Lower leg skin (tissue), 4 donors: ENCODE measurements around the gene MACROD1. TPM values are rescaled to one million over a fixed set of nuclear protein-coding genes. Genes with fewer than 3 reads are reported as not detected.

Experiments
- DNase-seq, 2 donors: peaks; one replicate each; pipeline ENCODE4 v3.0.0-alpha.2; 2019; ENCODE audit warnings: low spot score in 2 of 2
- H3K4me3 ChIP-seq: fragments of 200-600 bp; sonication (generic); 2 replicates; pipeline ENCODE4 v1.5.1; 2017; ENCODE audit warnings: mild to moderate bottlenecking, low read depth; ENCODE audit not compliant: poor library complexity, severe bottlenecking
- POLR2A ChIP-seq, 2 donors: fragments of 450-650 bp; IDR thresholded peaks; one replicate each; pipeline ENCODE4 v1.6.1; 2016 to 2017; ENCODE audit warnings: antibody characterized with exemption in 2 of 2, mild to moderate bottlenecking in 1 of 2, moderate library complexity in 1 of 2
- WGBS, 2 donors: methylation state at CpG; one replicate each; pipeline ENCODE4 v1.1.5; 2018; 5-methylcytosine and 5-hydroxymethylcytosine counted together
- intact Hi-C: fragments of 100-400 bp; cut with DNase I; formaldehyde crosslinking; loops from one replicate; pipeline ENCODE4 v1.15.0; 2023; ENCODE audit warnings: low total_unique reads
- total RNA-seq, 4 donors: library from RNA; depleted of rRNA; stranded (reverse); fragments of >200 nt; gene quantifications; one replicate each; pipeline ENCODE4 v1.1.0, GENCODE V29; 2016
- TF ChIP-seq, protein P1 (sequence below), 3 donors: fragments of 450-650 bp; IDR thresholded peaks; one replicate each; pipeline ENCODE4 v1.5.1; 2016; ENCODE audit warnings: antibody characterized with exemption in 3 of 3, mild to moderate bottlenecking in 3 of 3, moderate library complexity in 2 of 3

MACROD1 gene
- total RNA-seq, 4 donors from 2014 or later = 44.8 to 74.8 (median 55.6) TPM

DNA sequence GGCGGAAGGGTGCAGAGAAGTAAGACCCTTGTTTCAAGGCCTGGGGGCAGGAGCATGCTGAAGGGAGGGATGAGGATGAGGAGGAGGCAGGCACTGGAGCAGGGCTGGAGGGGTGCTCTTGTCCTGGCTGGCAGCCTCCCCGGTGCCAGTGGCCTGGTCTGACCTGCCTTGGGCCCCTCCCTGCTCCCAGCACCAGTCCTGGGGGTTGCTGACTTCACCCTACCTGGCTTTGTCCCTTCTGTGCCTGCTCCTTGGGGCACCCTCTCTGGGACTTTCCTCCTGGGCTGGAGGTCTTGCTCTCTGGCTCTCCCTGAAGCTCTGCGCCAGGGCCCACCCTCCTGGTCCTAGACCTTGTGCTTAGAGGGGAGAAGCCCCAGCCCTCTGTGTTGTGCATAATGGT, 134.9 kb downstream of the MACROD1 start:
- DNase-seq = no peak
- intact Hi-C loops = no loop called here
- no peak overlapping the region for H3K4me3 ChIP-seq
- WGBS, 2 donors = 84 to 100% methylated on average over 2 to 3 of the region's 3 CpGs
- TF ChIP-seq POLR2A (IDR thresholded peaks at IDR 0.05) = no peak

DNA sequence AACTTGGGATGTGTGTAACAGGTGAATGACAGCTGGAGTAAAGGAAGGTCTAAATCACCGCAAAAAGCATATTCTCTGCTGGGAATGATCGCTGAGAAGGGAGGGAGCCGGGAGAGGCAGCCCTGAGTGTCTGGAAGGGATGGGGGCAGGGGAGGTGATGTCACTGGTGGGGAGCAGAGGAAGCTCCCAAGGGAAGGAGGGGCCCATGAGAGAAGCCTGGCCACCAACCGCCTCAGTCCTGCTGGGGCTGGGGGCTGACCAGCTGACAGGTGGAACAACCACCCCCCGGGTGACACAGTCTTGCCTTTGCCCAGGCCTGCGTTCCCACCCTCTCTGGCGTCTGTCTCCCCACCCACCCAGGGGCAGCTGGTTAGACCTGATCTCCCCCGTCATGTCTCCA, 136.1 kb downstream of the MACROD1 start:
- no peak overlapping the region for H3K4me3 ChIP-seq
- TF ChIP-seq, protein P1, sequence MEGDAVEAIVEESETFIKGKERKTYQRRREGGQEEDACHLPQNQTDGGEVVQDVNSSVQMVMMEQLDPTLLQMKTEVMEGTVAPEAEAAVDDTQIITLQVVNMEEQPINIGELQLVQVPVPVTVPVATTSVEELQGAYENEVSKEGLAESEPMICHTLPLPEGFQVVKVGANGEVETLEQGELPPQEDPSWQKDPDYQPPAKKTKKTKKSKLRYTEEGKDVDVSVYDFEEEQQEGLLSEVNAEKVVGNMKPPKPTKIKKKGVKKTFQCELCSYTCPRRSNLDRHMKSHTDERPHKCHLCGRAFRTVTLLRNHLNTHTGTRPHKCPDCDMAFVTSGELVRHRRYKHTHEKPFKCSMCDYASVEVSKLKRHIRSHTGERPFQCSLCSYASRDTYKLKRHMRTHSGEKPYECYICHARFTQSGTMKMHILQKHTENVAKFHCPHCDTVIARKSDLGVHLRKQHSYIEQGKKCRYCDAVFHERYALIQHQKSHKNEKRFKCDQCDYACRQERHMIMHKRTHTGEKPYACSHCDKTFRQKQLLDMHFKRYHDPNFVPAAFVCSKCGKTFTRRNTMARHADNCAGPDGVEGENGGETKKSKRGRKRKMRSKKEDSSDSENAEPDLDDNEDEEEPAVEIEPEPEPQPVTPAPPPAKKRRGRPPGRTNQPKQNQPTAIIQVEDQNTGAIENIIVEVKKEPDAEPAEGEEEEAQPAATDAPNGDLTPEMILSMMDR (IDR thresholded peaks at IDR 0.05) = no peak
- no peak for TF ChIP-seq POLR2A (IDR thresholded peaks at IDR 0.05)
- intact Hi-C loops = no loop called here
- 79 to 87% methylated on average over 8 of the region's 8 CpGs for WGBS, 2 donors
- DNase-seq = no peak

DNA sequence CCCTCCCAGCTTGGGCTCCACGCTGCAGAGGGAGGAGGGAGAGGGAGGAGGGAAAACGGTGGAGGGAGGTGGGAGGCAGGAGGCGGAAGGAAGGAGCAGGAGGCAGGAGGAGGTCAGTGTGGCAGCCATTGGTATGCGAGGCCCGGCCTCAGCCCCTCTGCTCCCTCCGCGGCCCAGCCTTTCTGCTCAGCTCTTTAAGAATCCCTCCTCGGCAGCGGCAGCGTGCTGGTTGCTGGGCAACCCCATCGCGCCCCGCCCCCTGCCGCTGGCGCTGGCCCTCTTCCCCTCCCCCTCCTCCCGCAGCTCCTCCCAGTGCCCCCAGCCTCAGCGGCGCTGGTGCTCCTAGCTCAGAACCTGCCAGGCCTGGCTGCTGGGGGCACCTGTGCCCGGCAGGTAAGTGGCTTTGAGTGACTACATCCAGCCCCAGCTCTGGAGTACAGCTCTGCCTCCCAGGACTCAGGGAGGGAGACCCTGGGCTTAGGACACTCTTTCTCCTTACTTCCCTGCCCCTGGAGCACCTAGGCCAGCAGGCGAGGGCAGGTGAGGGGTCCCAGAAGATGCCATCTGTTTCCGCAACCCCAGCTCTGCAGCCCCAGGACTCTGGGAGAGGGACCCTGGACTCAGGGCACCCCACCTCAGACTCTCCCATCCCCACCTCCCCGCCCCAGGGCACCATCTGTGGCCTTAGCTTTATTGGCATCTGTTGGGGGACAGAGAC, 137.4 kb downstream of the MACROD1 start:
- intact Hi-C loops = no loop called here
- H3K4me3 ChIP-seq = no peak overlapping the region
- TF ChIP-seq POLR2A (IDR thresholded peaks at IDR 0.05) = no peak
- TF ChIP-seq, protein P1 (IDR thresholded peaks at IDR 0.05) = no peak
- DNase-seq = no peak
- WGBS, 2 donors = 16 to 18% methylated on average over 20 to 22 of the region's 22 CpGs

DNA sequence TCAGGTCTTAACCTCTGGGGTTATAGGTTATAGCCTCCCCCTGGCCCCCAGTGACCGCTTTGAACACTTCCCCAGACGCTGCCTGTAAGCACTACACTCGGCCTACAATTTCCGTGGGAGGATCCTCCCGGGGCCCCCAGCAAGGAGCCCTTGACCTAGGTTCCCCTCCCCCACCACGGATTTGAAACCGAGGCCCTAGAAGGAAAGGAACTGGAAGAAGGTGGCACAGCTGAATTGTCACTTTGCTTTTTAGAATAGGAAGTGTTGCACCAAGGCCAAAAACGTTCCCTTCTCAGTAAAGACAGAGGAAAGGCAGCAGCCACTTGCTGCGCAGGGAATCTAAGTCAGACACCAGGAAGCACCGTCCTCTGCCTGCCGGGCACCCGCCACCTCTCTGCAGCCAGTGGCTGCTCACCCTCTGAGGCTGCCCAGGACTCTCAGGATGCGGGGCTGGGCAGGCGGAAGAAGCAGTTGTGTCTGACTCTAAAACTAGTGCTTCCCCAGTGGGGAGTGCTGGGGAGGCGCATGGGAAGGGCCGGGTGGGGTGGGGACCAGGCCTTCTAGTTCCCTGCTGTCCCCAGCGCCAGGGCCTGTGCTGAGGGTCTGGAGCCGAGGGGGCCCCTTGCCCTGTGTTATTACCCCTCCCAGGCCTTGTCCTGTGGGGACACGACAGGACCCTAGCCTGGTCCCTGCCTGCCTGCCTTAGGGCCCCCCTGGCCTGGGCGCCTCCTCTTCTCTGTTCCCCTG, 138.1 kb downstream of the MACROD1 start:
- TF ChIP-seq POLR2A (IDR thresholded peaks at IDR 0.05) = no peak
- TF ChIP-seq, protein P1 (IDR thresholded peaks at IDR 0.05) = no peak
- H3K4me3 ChIP-seq = no peak overlapping the region
- DNase-seq = no peak
- intact Hi-C loops = no loop called here
- 66 to 67% methylated on average over 20 of the region's 20 CpGs for WGBS, 2 donors

DNA sequence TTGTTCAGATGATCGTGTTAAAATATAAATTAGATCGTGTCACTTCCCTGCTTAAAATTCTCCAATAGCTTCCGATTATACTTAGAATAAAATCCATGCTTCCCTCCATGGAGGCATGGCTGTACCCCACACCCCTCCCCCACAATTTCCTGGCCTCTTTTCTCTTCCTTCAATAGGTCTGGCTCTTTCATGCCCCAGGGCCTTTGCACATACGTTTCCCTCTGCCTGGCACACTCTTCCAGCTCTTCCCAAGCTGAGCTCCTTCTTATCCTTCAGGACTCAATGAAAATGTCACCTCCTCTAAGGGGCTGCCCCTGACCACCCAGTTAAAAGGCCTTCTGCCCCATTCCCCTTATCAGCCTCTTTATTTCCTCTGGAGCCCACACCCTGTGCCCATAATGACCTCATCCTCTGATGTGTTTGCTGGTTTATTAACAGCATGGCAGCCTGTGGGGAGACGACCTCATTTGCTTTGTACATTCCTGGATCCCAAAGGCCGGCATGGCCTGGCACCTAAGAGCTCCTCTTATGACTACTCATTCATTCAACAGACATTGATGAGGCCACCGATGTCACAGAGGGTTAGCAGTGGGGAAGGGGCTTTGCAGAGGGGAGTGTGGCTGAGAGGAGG, 139.2 kb downstream of the MACROD1 start:
- no peak overlapping the region for H3K4me3 ChIP-seq
- DNase-seq = no peak
- TF ChIP-seq POLR2A (IDR thresholded peaks at IDR 0.05) = no peak
- TF ChIP-seq, protein P1 (IDR thresholded peaks at IDR 0.05) = no peak
- 84 to 88% methylated on average over 7 of the region's 7 CpGs for WGBS, 2 donors
- intact Hi-C loops = no loop called here

DNA sequence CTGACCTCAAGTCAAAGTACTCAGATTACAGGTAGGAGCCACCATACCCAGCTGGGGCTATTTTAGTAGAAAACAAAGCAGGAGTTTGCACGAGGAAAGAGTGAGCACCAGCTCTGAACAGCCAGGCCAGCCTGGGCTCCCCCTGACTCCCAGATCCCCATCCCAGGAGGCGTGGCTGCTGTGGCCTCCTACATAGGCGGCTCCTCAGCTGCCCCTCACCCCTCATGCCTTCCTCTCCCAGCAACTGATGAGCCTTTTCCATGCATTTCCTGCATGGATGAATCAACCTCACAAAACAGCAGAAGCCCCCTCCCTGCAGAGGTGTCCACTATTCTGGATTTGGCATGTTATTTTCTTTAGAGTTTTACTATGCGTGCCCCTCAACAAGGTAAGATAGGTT, 140.7 kb downstream of the MACROD1 start:
- TF ChIP-seq POLR2A (IDR thresholded peaks at IDR 0.05) = no peak
- TF ChIP-seq, protein P1 (IDR thresholded peaks at IDR 0.05) = no peak
- intact Hi-C loops = no loop called here
- 80 to 84% methylated on average over 4 of the region's 4 CpGs for WGBS, 2 donors
- no peak for DNase-seq
- H3K4me3 ChIP-seq = no peak overlapping the region
